ENCODE results near the gene SH3RF3.

The SH3RF3 gene

GRCh38 chr2:109355192-109355843, 226.3 kb downstream of the SH3RF3 start:
- peak; percentile 9 for DNase-seq

DNA sequence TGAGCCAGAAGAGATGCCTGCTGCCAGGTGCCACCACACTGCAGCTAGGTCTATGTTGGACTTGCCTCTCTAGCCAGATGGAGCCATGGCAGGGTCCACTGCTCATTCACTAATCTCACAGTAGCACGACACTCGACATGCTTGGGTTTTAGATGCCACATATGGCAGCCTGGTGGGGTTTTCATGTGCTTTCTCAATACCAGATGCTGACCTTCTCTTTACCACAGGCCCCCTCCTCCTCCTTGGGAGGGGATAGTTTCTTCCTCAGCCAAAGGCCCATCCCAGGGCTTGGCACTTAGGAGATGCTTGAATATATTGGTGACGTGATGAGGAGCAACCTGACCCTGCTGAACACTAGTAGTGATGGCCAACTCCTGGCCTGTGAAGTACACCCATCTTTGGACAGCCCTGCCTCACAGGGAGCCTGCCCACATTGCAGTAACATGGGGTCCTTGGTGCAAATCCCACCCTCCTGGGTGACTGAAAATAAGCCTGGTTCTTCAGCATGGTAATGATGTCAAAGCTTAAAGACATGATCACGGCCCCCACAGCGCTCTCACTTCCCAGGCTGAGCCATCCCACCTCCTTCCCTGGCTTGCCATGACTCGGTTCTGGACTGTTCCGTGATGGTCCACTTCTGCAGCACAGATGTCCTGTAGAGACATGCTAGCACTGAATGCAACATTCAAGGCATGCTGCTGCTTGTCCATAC, 227.5 kb downstream of the SH3RF3 start:
- DNase-seq: peak; percentile 33

DNA sequence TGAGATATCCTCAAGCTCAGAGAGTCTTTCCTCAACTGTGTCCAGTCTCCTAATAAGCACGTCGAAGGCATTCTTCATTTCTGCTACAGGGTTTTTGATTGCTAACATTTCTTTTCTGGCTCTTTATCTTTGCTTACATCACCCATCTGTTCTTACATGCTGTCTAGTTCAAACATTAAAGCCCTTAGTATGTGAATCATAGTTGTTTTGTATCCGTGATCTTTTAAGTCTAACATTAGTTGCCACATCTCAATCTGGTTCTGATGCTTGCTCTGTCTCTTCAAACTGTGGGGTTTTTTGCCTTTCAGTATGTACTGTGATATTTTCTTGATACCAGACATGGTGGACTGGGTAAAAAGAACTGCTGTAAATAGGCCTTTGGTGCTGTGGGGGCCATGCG, 235.2 kb downstream of the SH3RF3 start:
- DNase-seq: no peak

DNA sequence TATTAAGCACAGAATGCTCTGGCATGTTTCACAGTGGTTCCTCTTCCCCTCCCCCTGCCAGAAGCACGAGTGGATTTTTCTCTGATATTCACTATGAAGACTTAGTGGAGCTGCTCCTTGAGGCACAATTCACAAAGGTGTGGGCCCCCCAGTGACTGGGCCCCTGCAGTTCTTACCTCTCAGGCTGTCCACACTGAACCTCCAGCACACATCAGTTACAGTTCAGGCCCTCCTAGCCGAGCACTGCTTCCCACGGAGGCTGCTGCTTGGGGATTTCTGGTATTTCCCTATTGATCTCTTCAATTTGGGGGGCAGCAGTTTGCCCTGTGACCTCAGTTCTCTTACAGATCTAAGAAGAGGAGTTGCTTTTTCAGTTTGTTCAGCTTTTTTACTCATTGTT, 236.1 kb downstream of the SH3RF3 start:
- DNase-seq: peak; percentile 11

DNA sequence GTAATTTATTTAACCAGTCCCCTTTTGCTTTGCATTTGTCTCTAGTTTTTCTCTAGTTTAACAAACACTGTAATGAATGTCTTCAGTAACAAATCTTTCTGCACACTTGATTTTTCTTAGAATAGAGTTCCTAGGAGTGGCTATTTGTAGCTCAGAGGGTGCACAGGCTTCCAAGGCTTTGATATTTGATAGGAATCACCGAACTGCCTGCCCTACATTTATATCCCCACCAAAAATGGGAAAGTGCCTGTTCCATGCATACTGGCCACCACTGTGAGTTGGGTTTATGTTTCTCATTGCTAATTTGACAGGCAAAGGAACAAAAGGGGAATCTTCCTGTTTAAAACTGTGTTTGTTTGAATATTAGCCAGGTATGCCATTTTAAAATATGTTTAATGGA, 238.7 kb downstream of the SH3RF3 start:
- DNase-seq: no peak

GRCh38 chr2:109368798-109369197, 239.8 kb downstream of the SH3RF3 start:
- peak; percentile 9 for DNase-seq

- DNase-seq: peak; percentile 48
Observed at GRCh38 chr2:109369671-109370191, 240.7 kb downstream of the SH3RF3 start.

GRCh38 chr2:109370399-109371035, 241.5 kb downstream of the SH3RF3 start:
- peak; percentile 28 for DNase-seq

DNA sequence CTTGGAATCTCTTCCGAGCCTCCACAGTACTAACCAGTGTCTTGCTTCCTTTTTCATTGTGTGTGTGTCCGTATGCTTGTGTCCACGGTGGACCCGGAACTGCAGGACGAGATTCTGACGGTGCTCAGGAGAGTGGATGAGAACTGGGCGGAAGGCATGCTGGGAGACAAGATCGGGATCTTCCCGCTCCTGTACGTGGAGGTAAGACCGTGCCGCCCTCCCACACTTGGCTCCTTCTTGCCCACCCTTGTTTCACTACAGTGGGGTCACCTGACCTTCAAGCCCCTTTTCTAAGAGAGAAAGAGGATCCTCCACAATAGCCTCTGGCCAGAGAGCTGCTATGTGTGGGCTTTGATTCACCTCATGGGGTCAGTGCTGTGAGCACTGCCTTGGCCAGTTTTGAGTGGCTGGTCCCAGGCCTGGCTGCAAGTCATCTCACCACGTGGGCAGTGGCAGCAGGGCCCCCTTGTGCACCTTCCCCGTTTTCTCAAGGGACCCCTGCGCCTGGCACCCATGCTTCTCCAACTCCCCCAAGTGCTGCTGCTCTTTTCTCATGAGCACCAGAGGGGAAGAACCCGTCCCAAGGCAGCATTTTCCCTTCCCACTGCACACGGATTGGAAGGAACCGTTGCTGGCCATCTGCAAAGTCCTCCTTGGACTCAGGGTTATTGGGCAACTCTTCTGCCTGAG, 242.6 kb downstream of the SH3RF3 start:
- peak; percentile 21 for DNase-seq

DNA sequence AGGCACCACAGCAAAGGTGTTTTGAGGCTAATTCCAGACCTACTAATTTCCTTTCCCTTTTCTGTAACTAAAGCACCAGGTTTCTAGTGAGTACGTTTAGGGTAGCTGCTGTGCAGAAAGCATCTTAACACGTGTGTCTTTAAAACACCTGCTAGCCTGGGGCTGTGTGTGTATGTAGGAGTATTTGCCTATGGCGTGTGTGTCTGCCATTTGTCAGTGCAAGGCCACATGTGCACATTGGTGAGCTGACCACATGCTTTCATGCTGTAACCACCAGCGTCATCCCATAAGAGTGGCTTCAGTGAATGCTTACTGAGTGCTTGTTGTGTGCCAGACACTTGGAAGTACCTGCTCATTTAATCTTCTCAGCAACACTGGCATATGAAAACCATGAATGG, 243.2 kb downstream of the SH3RF3 start:
- DNase-seq: no peak

DNA sequence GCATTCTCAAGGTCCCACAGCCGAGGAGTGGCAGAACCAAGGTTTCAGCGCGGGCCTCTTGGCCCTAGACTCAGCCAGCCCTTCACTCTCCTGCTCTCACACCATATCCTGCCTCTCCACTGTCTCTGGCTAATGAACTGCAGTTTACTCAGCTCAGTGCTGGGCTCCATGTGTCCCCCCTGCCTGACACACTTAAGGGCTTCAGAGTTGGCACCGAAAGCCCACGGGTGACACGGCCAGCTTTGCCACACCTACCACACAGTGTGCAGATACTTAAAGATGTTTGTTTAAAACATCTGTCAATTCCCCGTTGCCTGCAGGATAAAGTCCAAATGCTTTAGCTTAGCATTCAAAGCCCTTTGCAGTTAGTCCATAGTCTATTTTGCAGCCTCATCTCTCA, 243.6 kb downstream of the SH3RF3 start:
- peak; percentile 26 for DNase-seq

DNA sequence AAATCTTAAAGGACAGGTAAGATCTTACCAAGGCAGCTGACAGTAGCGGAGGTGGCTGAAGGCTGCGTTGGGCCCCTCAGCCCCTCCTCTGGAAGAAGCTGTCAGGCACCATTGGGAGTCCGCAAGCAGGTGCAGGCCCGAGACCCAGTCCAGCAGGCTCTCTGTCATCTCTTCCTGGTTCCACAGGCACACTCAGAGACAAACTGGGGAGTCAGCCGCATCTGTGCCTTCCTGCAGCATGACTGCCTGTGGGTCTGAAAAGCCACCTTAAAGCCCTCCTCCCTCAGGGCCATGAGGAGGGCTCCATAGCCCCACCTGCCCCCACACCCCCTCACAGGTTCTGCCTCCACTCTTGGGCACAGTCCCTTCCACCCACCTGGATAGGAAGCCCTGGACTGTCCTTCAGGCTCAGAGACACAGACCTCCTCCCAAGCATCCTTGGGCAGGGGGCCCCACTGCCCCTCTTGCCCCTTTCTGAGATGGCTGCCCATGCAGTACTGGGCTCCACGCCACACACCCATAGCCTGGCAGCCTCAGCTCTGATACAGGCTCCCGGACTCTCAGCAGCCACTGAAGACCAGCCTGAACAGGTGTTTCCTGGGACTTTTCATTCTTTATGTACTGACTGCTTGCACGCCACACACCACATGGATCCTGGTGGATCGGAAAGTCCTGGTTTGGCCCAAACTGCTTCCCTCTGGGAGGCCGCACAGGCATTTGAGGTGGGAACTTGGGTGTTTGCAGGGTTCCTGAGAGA, 245.0 kb downstream of the SH3RF3 start:
- DNase-seq: peak; percentile 37

- peak; percentile 47 for DNase-seq
Observed at GRCh38 chr2:109374548-109375130, 245.6 kb downstream of the SH3RF3 start.

DNA sequence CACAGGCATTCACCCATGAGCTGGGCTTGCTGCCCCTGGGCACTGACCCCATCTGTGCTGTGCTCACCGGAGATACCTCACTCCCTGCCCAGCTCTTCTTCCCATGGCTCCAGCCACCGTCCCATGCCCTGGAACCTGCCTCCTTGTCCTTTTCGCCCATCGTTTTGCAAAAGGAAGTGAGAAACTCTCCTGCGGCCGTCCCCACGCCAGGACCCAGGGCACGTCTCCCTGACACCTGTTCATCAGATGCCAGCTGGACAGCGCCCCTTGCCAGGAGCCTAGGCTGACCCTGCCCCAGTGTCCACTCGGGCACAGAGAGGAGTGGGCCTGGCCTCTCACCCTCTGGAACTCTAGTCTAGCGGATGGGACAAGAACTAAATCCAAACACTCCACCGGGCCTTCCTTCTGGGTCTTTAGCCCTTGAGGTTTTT, 246.1 kb downstream of the SH3RF3 start:
- DNase-seq: no peak

GRCh38 chr2:109375656-109376055, 246.7 kb downstream of the SH3RF3 start:
- DNase-seq: peak; percentile 38

- DNase-seq: no peak
Observed at GRCh38 chr2:109376115-109376514, 247.1 kb downstream of the SH3RF3 start.

DNA sequence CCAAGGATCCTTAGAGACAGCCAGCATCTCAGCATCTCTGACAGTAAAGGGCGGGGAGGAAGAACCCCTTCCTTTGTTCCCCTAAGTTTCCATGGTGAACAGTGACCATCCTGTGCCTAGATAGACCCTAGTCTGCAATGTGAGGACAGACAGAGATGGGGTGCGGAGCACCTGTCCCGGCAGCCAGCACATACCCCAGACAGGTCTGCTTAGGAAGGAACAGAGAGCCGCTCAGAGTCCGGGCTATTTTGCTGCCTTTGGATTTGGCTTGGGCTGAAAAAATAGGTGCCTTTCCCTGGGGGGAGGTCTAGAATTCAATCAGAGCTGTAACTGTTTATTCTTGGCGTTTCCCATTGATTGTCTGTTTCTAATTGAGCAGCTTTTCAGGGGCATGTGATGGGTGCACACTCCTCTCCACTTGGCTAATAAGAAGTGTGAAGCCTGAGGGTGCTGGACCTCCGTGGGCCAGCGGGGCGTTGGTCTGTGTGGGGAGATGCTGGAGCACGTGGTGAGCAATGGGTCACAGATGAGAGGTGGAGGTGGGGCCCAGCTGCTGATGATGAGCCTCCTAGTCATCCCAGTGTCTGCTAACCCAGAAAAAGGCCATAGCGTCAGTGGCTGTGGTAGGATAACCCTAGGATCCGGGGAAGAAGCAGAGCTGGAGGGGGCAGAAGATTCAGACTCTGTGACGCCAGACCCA, 247.9 kb downstream of the SH3RF3 start:
- DNase-seq: peak; percentile 37

DNA sequence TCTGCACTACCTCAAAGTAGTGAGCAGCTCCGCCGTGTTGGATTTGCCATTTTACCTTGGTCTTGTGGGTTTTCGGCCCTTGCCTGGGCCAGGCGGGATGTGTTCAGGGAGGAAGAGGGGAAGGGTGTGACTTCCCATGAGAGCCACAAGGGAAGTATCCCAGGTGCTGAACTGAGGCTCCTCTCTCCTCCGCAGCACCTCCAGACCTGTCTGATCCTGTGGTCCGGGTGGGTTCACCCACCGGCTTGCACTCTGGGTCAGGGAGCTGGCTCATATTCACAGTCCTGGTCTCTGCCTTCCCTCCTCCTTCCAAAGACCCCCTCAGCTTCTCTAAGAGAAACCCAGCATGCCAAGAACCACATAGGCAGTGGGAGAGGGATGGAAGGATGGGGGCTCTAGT, 249.0 kb downstream of the SH3RF3 start:
- peak; percentile 46 for DNase-seq

GRCh38 chr2:109378682-109379081, 249.7 kb downstream of the SH3RF3 start:
- DNase-seq: peak; percentile 11

DNA sequence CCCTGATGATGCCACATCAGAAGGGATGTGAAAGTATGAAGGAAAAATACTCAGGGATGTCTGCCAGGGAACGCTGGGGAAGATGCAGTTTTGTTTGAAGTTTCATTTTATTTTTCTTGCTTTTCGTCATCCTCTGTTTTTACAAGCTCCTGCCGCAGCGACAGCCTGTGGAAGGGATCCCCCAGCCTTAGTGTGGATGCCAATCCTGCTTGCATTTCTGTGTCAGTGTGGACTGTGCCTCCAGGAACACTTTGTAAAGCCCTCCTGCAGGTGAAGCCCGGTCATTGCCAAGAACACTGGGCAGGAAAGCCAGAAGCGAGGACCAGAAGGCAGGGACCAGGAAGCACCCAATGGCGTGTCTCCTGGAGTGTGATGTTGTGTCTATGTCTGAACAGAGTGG, 250.5 kb downstream of the SH3RF3 start:
- DNase-seq: peak; percentile 21

Measured in activated CD8-positive, alpha-beta memory T cell treated with anti-CD3 and anti-CD28 coated beads for 24 hours (primary cell).